ENCODE results near the gene KIAA1671.

Gene KIAA1671

DNA sequence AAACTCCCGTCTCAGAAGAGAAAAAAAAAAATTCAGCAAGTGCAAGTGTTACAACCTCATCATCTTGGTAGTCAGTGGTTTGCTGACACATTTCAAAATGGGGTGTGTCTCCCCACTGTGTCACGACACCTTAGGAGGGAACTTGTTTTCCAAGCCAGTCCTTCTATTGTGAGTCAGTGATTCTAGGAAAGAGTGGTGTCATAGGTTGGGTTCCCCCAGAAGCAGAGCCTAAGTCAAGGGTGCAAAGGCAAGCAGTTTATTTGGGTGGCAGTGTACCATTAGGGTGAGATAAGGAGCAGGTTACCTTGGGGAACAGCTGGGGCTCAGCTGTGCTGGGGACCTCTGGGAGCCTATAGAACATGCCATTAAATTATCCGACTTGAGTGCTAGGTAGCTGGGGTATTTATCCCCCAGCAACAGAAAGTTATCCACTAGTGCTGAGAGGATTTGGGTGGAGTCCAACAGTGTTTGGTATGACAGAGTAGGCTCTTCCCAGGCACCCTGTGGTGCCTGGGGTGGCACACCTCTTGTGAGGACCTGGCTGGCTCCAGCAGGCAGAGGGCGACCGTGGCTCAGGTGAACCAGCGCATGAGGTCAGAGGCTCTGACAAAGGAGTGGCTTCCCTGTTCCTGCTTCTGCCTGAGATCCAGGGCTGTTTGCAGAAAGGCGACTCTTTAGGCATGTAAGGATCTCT, 41.7 kb downstream of the KIAA1671 start:
- H4K20me1 ChIP-seq, result peaks cover 0 to 24% (median 0%) of the 10 kb centered on the region in 11 experiments; a peak in 7 of 22 replicates
- no peaks in the 10 kb centered on the region for H3K9me3 ChIP-seq (replicated peaks in 1 of 11)
- H3K4me3 ChIP-seq, result no peak overlapping the region
- H3K9ac ChIP-seq, result no peak overlapping the region
- H3K36me3 ChIP-seq, result no peaks in the 10 kb centered on the region
- H3K27me3 ChIP-seq, result peaks cover 0 to 54% (median 31%) of the 10 kb centered on the region in 11 experiments; a peak in 18 of 22 replicates
- peaks cover 0 to 67% (median 9%) of the 10 kb centered on the region in 10 experiments; a peak in 12 of 20 replicates for H3K4me1 ChIP-seq
- H3K4me2 ChIP-seq, result peak overlapping the region in 3 of 11 experiments; percentile 71 to 87 (median 81); a peak in 6 of 22 replicates
- peak overlapping the region in 1 of 11 experiments; percentile 29; a peak in 2 of 22 replicates for H3K27ac ChIP-seq
- TF ChIP-seq Cebpa-rat (IDR thresholded peaks at IDR 0.05), result no peak

DNA sequence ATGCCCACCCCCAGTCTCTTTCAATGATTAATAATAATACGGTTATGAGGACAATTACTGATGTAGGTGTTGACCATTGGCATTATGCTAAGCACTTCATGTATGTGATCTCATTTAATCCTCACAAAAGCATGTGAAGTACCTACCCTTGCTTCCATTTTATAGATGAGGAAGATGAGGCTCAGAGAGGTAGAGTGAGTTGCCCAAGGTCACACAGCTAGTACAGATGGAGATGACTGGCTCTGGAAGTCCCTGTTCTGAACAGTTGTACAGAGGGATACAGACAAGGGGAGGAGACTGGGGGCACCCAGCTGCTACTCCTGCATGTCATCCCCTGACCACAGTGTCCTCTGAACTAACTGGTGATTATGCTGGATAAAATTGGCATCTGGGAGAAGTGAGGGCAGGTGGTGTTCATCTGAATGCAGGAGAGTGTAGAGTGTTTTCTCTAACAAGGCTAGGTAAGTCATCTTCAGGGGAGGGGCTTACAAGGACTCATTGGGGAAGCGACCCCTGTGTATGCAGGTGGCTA, 43.2 kb downstream of the KIAA1671 start:
- H4K20me1 ChIP-seq, result peaks cover 0 to 31% (median 0%) of the 10 kb centered on the region in 11 experiments; a peak in 7 of 22 replicates
- no peak for TF ChIP-seq Cebpa-rat (IDR thresholded peaks at IDR 0.05)

DNA sequence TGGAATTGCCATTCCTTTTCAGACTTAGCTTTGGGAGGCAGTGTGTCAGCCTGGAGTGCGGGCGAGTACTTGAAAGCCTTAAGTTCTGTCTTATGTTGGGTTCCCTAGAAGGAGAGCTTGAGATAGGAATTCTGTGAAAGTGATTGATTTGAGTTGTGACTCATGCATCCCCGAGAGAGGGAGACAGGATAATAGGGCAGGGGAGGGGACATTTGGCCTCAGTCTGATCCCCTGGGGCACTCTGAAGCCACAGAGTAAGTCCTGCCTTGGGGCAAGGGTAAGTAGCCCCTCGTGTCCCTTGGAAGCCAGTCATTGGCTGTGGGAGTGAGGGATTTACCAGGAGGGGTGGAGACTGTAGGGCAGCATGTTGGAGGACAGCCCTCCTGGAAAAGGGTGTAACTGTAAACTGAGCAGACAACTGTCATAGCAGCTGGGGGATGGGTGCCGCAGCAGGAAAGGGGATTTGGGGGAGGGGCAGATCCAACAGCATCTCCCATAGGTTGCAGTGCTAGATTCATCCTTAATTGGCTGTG, 44.0 kb downstream of the KIAA1671 start:
- no peaks in the 10 kb centered on the region for H3K36me3 ChIP-seq
- H3K27ac ChIP-seq, result no peak overlapping the region

More for the DNA sequence above, 43.2 kb downstream of the KIAA1671 start:
- peaks cover 0 to 65% (median 43%) of the 10 kb centered on the region in 11 experiments; a peak in 19 of 22 replicates for H3K27me3 ChIP-seq
- no peaks in the 10 kb centered on the region for H3K36me3 ChIP-seq
- H3K4me1 ChIP-seq, result peaks cover 0 to 52% (median 9%) of the 10 kb centered on the region in 10 experiments; a peak in 12 of 20 replicates
- H3K9ac ChIP-seq, result no peak overlapping the region
- no peak overlapping the region for H3K27ac ChIP-seq
- H3K4me2 ChIP-seq, result no peak overlapping the region; a peak in 1 of 22 replicates
- H3K4me3 ChIP-seq, result no peak overlapping the region
- H3K9me3 ChIP-seq (replicated peaks in 1 of 11), result no peaks in the 10 kb centered on the region

DNA sequence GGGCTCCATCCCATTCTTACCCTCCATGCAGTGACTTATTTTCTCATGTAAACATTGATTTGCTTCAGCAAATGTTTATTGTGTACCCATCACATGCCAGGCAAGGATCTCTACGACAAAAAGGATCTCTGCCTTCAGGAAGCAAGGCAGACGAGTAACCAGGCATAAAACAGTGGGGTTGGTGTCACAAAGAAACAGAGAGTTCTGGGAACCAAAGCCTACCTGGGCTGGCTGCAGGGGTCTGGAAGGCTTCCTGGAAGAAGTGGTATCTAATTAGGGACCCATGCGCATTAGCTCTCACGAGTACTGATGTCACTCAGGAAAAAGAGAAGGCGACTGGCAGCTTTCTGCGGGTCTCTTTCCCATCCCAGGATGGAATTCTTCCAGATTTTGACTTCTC, 44.5 kb downstream of the KIAA1671 start:
- Histone ChIP-seq H3K4me2 (no peak overlapping the region), H3K9me3 (replicated peaks in 1 of 11) (no peaks in the 10 kb centered on the region), H3K4me3 (no peak overlapping the region), H3K27ac (no peak overlapping the region), H3K36me3 (no peaks in the 10 kb centered on the region), H3K4me1 (peaks cover 2 to 41% (median 8%) of the 10 kb centered on the region in 10 experiments; a peak in 19 of 20 replicates), H3K27me3 (peaks cover 0 to 77% (median 54%) of the 10 kb centered on the region in 11 experiments; a peak in 19 of 22 replicates), H4K20me1 (peaks cover 0 to 32% (median 0%) of the 10 kb centered on the region in 11 experiments; a peak in 7 of 22 replicates), H3K9ac (no peak overlapping the region)
- no peak for TF ChIP-seq Cebpa-rat (IDR thresholded peaks at IDR 0.05)

More for the DNA sequence above, 44.0 kb downstream of the KIAA1671 start:
- peaks cover 0 to 44% (median 9%) of the 10 kb centered on the region in 10 experiments; a peak in 12 of 20 replicates for H3K4me1 ChIP-seq
- H3K9me3 ChIP-seq (replicated peaks in 1 of 11), result no peaks in the 10 kb centered on the region
- H3K9ac ChIP-seq, result no peak overlapping the region
- no peak overlapping the region for H3K4me3 ChIP-seq
- H3K27me3 ChIP-seq, result peaks cover 0 to 71% (median 48%) of the 10 kb centered on the region in 11 experiments; a peak in 19 of 22 replicates
- H4K20me1 ChIP-seq, result peaks cover 0 to 31% (median 0%) of the 10 kb centered on the region in 11 experiments; a peak in 7 of 22 replicates
- TF ChIP-seq Cebpa-rat (IDR thresholded peaks at IDR 0.05), result no peak
- H3K4me2 ChIP-seq, result peak overlapping the region in 3 of 11 experiments; percentile 21 to 41 (median 21); a peak in 3 of 22 replicates

DNA sequence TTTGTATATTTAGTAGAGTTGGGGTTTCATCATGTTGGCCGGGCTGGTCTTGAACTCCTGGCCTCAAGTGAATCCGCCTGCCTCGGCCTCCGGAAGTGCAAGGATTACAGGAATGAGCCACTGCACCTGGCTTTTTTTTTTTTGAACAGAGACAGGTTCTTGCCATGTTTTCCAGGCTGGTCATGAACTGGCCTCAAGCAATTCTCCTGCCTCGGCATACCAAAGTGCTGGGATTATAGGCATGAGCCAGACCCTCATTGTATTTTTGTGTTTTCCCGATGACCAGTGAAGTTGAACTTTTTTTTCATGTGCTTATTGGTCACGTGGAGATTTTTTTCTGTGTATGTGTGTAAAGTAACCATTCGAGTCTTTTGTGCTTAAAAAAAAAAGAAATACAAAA, 48.2 kb downstream of the KIAA1671 start:
- peaks cover 11 to 22% (median 14%) of the 10 kb centered on the region in 10 experiments for H3K4me1 ChIP-seq
- H3K36me3 ChIP-seq, result no peaks in the 10 kb centered on the region
- no peak overlapping the region for H3K4me3 ChIP-seq
- no peak for TF ChIP-seq Cebpa-rat (IDR thresholded peaks at IDR 0.05)
- H3K27me3 ChIP-seq, result peaks cover 23 to 95% (median 88%) of the 10 kb centered on the region in 11 experiments
- no peak overlapping the region for H3K4me2 ChIP-seq
- no peak overlapping the region for H3K9ac ChIP-seq
- peaks cover 0 to 10% (median 3%) of the 10 kb centered on the region in 11 experiments; a peak in 3 of 22 replicates for H3K9me3 ChIP-seq (replicated peaks in 1 of 11)
- no peak overlapping the region for H3K27ac ChIP-seq
- H4K20me1 ChIP-seq, result peaks cover 0 to 37% (median 0%) of the 10 kb centered on the region in 11 experiments; a peak in 7 of 22 replicates

DNA sequence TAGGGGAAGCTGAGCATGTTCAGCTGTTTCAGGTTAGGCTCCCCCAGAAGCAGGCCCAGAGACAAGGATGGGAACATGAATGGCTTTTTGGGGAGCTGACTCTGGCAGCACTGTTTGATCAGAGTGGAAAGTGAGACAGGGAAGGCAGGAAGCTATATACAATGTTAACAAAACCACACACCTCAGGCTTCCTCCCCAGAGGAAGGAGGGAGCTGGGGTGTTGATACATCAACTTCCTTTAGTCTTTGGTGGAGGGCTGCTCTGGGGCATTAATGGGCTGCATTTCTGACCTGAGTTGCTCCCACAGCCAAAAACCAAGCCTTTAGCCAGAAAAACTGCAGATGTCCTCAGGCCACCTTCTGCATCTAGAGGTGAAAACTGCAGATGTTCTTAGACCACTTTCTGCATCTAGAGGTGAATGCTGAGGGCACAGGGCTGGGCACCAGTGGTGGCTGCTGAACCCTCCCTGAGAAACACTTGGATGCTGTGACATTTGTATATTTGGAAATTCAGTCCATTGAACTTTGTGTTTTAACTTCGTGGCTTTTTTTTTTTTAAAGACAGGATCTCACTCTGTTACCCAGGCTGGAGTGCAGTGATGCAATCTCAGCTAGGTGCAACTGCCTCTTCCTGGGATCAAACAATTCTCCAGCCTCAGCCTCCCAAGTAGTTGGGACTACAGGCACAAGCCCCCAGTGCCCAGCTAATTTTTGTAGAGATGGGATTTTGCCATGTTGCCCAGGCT, 49.9 kb downstream of the KIAA1671 start:
- Histone ChIP-seq H3K4me1 (peaks cover 8 to 12% (median 11%) of the 10 kb centered on the region in 10 experiments; a peak in 18 of 20 replicates), H4K20me1 (peaks cover 0 to 29% (median 0%) of the 10 kb centered on the region in 11 experiments; a peak in 6 of 22 replicates), H3K27me3 (peaks cover 38 to 95% (median 92%) of the 10 kb centered on the region in 11 experiments), H3K36me3 (no peaks in the 10 kb centered on the region), H3K4me3 (no peak overlapping the region), H3K9me3 (replicated peaks in 1 of 11) (peaks cover 0 to 10% (median 3%) of the 10 kb centered on the region in 11 experiments; a peak in 3 of 22 replicates), H3K9ac (no peak overlapping the region), H3K27ac (no peak overlapping the region), H3K4me2 (peak overlapping the region; percentile 18 to 65 (median 33); a peak in 21 of 22 replicates)
- 0 out of 22 replicates have a peak, but pooled peaks of 1 of the 11 experiments have one; percentile 39 for TF ChIP-seq Cebpa-rat (IDR thresholded peaks at IDR 0.05)

DNA sequence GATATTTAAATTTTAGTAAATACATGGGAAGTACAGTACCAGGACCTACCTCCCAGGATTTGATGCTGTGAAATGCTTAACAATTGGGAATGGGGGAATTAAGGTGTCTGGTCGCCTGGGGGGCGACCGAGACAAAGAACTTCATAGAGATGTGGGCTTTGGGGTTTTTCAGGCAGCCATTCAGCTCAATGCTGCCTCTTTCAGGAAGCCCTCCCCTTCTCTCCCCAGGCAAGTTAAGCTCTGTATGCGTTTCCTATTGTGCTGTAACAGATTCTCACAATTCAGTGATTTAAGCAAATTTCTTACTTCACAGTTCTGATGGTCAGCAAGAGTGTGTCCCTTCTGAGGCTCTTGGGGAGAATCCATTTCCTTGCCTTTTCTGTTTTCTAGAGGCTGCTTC, 53.8 kb downstream of the KIAA1671 start:
- H3K36me3 ChIP-seq, result no peaks in the 10 kb centered on the region

DNA sequence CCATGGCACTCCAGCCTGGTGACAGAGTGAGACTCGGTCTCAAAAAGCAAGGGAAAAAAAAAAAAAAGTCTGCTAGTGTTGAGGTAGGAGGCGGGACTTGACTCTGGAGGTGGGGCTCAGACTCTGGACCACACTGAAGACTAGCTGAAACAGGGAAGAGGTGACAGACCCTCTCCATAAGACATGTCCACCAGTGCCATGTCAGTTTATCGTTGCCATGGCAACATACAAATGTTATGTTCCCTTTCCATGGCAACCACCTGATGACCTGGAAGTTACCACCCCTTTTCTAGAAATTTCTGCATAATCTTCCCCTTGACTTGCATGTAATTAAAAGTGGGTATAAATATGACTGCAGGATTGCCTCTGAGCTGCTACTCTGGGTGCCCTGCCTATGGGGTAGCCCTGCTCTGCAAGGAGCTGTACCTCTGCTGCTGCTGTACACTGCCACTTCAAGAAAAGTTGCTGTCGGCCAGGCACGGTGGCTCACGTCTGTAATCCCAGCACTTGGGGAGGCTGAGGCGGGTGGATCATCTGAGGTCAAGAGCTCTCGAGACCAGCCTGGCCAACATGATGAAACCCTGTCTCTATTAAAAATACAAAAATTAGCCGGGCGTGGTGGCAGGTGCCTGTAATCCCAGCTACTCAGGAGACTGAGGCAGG, 55.1 kb downstream of the KIAA1671 start:
- no peaks in the 10 kb centered on the region for H3K36me3 ChIP-seq
- H3K4me2 ChIP-seq, result no peak overlapping the region
- H3K27me3 ChIP-seq, result peaks cover 38 to 58% (median 52%) of the 10 kb centered on the region in 11 experiments
- peaks cover 0 to 10% (median 3%) of the 10 kb centered on the region in 11 experiments; a peak in 3 of 22 replicates for H3K9me3 ChIP-seq (replicated peaks in 1 of 11)
- no peak for TF ChIP-seq Cebpa-rat (IDR thresholded peaks at IDR 0.05)
- peaks cover 0 to 22% (median 3%) of the 10 kb centered on the region in 11 experiments; a peak in 7 of 22 replicates for H4K20me1 ChIP-seq
- H3K27ac ChIP-seq, result no peak overlapping the region
- peaks cover 7 to 19% (median 16%) of the 10 kb centered on the region in 10 experiments; a peak in 19 of 20 replicates for H3K4me1 ChIP-seq
- H3K4me3 ChIP-seq, result no peak overlapping the region
- no peak overlapping the region for H3K9ac ChIP-seq

More for the DNA sequence above, 53.8 kb downstream of the KIAA1671 start:
- H4K20me1 ChIP-seq, result peaks cover 0 to 23% (median 8%) of the 10 kb centered on the region in 11 experiments; a peak in 7 of 22 replicates
- no peak overlapping the region for H3K9ac ChIP-seq
- H3K4me2 ChIP-seq, result no peak overlapping the region
- TF ChIP-seq Cebpa-rat (IDR thresholded peaks at IDR 0.05), result no peak
- no peak overlapping the region for H3K4me3 ChIP-seq
- peaks cover 38 to 71% (median 64%) of the 10 kb centered on the region in 11 experiments for H3K27me3 ChIP-seq
- H3K27ac ChIP-seq, result no peak overlapping the region
- H3K9me3 ChIP-seq (replicated peaks in 1 of 11), result peaks cover 0 to 10% (median 3%) of the 10 kb centered on the region in 11 experiments; a peak in 3 of 22 replicates
- H3K4me1 ChIP-seq, result peaks cover 15 to 25% (median 22%) of the 10 kb centered on the region in 10 experiments; a peak in 19 of 20 replicates
